HepG2 (cell line): Measurements from ENCODE around the gene LYRM4. TPM values are rescaled to one million over a fixed set of nuclear protein-coding genes. Genes with fewer than 3 reads are reported as not detected.

Experiments used
- ATAD3A ChIP-seq: sonication (generic); formaldehyde crosslinking; IDR thresholded peaks from 2 replicates; pipeline ENCODE4 v1.4.0; 2020; ENCODE audit warnings: missing genetic modification reagents
- CEBPB ChIP-seq: IDR thresholded peaks from 2 replicates; pipeline ENCODE4 v1.6.1; 2011; ENCODE audit warnings: low read depth, low read length, improper control_type of control experiment, borderline replicate concordance
- RFX1 ChIP-seq: fragments of 450-650 bp; IDR thresholded peaks from 2 replicates; pipeline ENCODE4 v1.6.1; 2017
- TBP ChIP-seq: sonication (generic); formaldehyde crosslinking; IDR thresholded peaks from 2 replicates; pipeline ENCODE4 v1.5.0; 2020; ENCODE audit warnings: missing genetic modification reagents
- WIZ ChIP-seq: sonication (generic); formaldehyde crosslinking; IDR thresholded peaks from 2 replicates; pipeline ENCODE4 v1.5.1; 2020; ENCODE audit warnings: mild to moderate bottlenecking, missing genetic modification reagents
- ZBTB38 ChIP-seq: sonication (generic); formaldehyde crosslinking; IDR thresholded peaks from 2 replicates; pipeline ENCODE4 v1.5.1; 2020; ENCODE audit warnings: mild to moderate bottlenecking, missing genetic modification reagents
- ZFP1 ChIP-seq: IDR thresholded peaks from 2 replicates; pipeline ENCODE4 v1.6.1; 2016
- ZNF367 ChIP-seq: sonication (generic); formaldehyde crosslinking; IDR thresholded peaks from 2 replicates; pipeline ENCODE4 v1.4.0; 2020; ENCODE audit warnings: missing genetic modification reagents, borderline replicate concordance
- ZNF407 ChIP-seq: sonication (generic); formaldehyde crosslinking; IDR thresholded peaks from one replicate; pipeline ENCODE4 v1.5.1; 2020; ENCODE audit warnings: mild to moderate bottlenecking, missing genetic modification reagents; ENCODE audit errors: not compliant biosample characterization
- ZNF484 ChIP-seq: sonication (generic); formaldehyde crosslinking; IDR thresholded peaks from 2 replicates; pipeline ENCODE4 v1.5.1; 2020; ENCODE audit warnings: mild to moderate bottlenecking, low read depth, missing genetic modification reagents, borderline replicate concordance
- ZNF513 ChIP-seq: sonication (generic); formaldehyde crosslinking; conservative IDR thresholded peaks from 2 replicates; pipeline ENCODE4 v1.5.0; 2020; ENCODE audit warnings: missing genetic modification reagents
- polyA plus RNA-seq, 8 experiments: library from polyadenylated mRNA; depleted of rRNA in 3 of 8; stranded (reverse) in 7 of 8; unstranded in 1 of 8; fragments of >200 nt; fragmentation: Illumina TruSeq in 4 of 8; extraction: Trizol in 4 of 8; gene quantifications; 2 replicates each; pipeline versions ENCODE4 v1.2.1 to v1.2.3, GENCODE V29; 2011 to 2016; ENCODE audit warnings: low read depth in 4 of 8, missing spikeins in 1 of 8, mixed read lengths in 1 of 8; ENCODE audit not compliant: insufficient read depth in 1 of 8
- total RNA-seq, 5 experiments: library from RNA; depleted of rRNA; stranded (reverse); fragments of >200 nt; fragmentation: Illumina TruSeq; extraction: Trizol; gene quantifications; 2 replicates each; pipeline ENCODE4 v1.2.3, GENCODE V29; 2016; ENCODE audit warnings: low read depth in 1 of 5

The LYRM4 gene
- total and polyA plus RNA-seq, 2 of the 13 experiments (the other 11 are each of a cell fraction or from before 2014, with no cell fraction given): 64.6 to 67.5 TPM

- TF ChIP-seq TBP (CRISPR knock-in tag) (no peak), WIZ (CRISPR knock-in tag) (no peak), ZNF484 (CRISPR knock-in tag) (no peak), ZNF407 (CRISPR knock-in tag) (no peak), ZBTB38 (peak; percentile 84), ATAD3A (CRISPR knock-in tag) (no peak), CEBPB (peak; percentile 66; the same call in 1 of the 2 replicates), RFX1 (no peak), ZFP1 (CRISPR knock-in tag) (no peak), ZNF367 (CRISPR knock-in tag) (no peak), ZNF513 (CRISPR knock-in tag) (no peak)
These were observed 141.4 kb downstream of the LYRM4 start (continued) for GRCh38 chr6:5119090-5119951.
